ENCODE results near the gene B4GALT3. TPM values are rescaled to one million over a fixed set of nuclear protein-coding genes. Genes with fewer than 3 reads are reported as not detected.
"Not testable (repeated sequence)": the region's sequence is repeated elsewhere in the genome, so short reads cannot be mapped to it uniquely, and the experiment has no call there.

Gene B4GALT3
- total and polyA plus RNA-seq, 4 donors: 25.7 to 34.6 (median 31.1) TPM

DNA sequence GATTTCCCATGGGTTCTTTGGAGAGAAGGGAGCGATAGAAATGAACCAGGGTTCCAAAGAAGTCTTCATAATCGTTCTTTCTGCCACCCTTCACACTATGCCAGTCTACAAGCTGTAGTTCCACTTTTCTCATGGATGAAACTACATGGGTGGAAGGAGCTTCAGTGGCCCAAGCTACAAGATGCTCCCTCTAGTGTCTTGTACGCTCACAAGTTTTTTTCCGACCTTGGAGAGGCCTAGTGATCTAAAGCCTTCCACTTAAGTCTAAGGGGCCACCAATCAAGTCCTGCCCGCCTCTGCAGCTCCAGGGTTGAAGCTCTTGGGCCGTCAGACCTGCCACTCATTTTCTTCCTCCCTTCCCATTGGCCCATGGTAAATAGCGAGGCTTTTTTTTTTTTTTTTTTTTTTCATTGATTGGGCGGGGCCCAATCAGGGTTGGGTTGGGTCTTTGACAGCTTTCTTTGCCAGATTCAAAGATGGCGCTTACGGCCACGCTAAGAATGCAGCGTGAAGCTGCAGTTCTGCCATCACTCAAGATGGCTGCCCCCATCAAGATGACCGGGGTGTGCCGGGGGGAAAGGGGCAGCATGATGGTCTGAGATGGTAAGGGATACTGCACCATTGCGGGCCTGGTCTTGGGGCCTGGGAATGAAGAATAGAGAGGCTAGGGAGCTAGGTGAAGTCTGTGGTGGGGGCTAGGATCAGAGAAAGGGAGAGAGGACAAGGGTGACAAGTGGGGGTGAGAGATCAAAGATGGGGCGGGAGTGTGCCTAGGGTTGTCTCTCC is 48.4 kb upstream of the B4GALT3 start, which contains the start of gene TOMM40L:
Gene TOMM40L (plus strand): TSS at position 527 of the 786 bp plus-strand sequence. CDS start 430 bp downstream, outside the sequence.
- Histone ChIP-seq H3K27ac (ENCODE audit: low read depth in 1 of 2, low read length in 1 of 2) (peak within 1 kb of the TSS; percentile 26 to 62), H3K9ac (ENCODE audit: insufficient read depth in 1 of 2, low read length in 2 of 2) (peak within 1 kb of the TSS in 1 of 2 donors; percentile 26), H3K9me3 (ENCODE audit: control insufficient read depth in 4 of 4, insufficient read depth in 3 of 4, low read length in 3 of 4) (no peaks in the 10 kb centered on the region), H3K4me1 (ENCODE audit: control insufficient read depth in 5 of 5, insufficient read depth in 5 of 5, low read length in 5 of 5) (peaks cover 0 to 18% (median 3%) of the 10 kb centered on the region in 5 donors), H3K27me3 (ENCODE audit: control insufficient read depth in 3 of 3, insufficient read depth in 3 of 3, low read length in 2 of 3) (no peaks in the 10 kb centered on the region), H3K36me3 (ENCODE audit: control insufficient read depth in 4 of 4, insufficient read depth in 4 of 4, low read length in 4 of 4) (peaks cover 11 to 22% (median 13%) of the 10 kb centered on the region in 4 donors), H3K4me3 (peak within 1 kb of the TSS; percentile 81)
- TF ChIP-seq, protein P1, sequence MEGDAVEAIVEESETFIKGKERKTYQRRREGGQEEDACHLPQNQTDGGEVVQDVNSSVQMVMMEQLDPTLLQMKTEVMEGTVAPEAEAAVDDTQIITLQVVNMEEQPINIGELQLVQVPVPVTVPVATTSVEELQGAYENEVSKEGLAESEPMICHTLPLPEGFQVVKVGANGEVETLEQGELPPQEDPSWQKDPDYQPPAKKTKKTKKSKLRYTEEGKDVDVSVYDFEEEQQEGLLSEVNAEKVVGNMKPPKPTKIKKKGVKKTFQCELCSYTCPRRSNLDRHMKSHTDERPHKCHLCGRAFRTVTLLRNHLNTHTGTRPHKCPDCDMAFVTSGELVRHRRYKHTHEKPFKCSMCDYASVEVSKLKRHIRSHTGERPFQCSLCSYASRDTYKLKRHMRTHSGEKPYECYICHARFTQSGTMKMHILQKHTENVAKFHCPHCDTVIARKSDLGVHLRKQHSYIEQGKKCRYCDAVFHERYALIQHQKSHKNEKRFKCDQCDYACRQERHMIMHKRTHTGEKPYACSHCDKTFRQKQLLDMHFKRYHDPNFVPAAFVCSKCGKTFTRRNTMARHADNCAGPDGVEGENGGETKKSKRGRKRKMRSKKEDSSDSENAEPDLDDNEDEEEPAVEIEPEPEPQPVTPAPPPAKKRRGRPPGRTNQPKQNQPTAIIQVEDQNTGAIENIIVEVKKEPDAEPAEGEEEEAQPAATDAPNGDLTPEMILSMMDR (IDR thresholded peaks at IDR 0.05; ENCODE audit: control extremely low read depth, extremely low read depth): peak; percentile 60
- DNase-seq: peak; percentile 93 to 99 (median 99)
- peak; percentile 97 for ATAC-seq (ENCODE audit: insufficient read depth, low FRiP score)
- 5% methylated on average over 16 of the region's 16 CpGs for WGBS, 2 donors

DNA sequence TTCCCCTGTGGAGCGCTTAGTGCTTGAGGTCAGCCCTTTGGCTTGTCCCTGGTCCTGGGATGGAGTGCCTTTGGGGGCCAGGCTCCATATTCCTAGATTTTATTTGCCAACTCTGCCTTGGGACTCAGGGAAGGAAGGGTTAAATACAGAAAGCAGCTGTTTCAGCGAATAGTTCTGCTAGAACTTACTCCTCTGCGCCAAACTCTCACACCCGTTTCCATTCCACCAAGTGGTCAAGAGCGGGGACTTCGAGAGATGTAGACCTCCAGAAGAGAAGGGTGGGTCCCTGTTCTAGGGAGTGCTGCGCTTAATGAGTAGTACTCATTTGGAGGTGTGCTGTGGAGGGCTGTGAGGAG is 47.8 kb upstream of the B4GALT3 start:
- ATAC-seq (ENCODE audit: insufficient read depth, low FRiP score) (no peak), DNase-seq (no peak)
- Histone ChIP-seq H3K27me3 (ENCODE audit: control insufficient read depth in 3 of 3, insufficient read depth in 3 of 3, low read length in 2 of 3) (no peaks in the 10 kb centered on the region), H3K4me3 (no peak overlapping the region), H3K4me1 (ENCODE audit: control insufficient read depth in 5 of 5, insufficient read depth in 5 of 5, low read length in 5 of 5) (peaks cover 0 to 18% (median 3%) of the 10 kb centered on the region in 5 donors), H3K36me3 (ENCODE audit: control insufficient read depth in 4 of 4, insufficient read depth in 4 of 4, low read length in 4 of 4) (peaks cover 9 to 20% (median 13%) of the 10 kb centered on the region in 4 donors), H3K9ac (ENCODE audit: insufficient read depth in 1 of 2, low read length in 2 of 2) (no peak overlapping the region), H3K27ac (ENCODE audit: low read depth in 1 of 2, low read length in 1 of 2) (peak overlapping the region; percentile 26 to 62), H3K9me3 (ENCODE audit: control insufficient read depth in 4 of 4, insufficient read depth in 3 of 4, low read length in 3 of 4) (no peaks in the 10 kb centered on the region)
- TF ChIP-seq, protein P1 (IDR thresholded peaks at IDR 0.05; ENCODE audit: control extremely low read depth, extremely low read depth): no peak
- WGBS, 2 donors: 76 to 79% methylated on average over 7 of the region's 7 CpGs

DNA sequence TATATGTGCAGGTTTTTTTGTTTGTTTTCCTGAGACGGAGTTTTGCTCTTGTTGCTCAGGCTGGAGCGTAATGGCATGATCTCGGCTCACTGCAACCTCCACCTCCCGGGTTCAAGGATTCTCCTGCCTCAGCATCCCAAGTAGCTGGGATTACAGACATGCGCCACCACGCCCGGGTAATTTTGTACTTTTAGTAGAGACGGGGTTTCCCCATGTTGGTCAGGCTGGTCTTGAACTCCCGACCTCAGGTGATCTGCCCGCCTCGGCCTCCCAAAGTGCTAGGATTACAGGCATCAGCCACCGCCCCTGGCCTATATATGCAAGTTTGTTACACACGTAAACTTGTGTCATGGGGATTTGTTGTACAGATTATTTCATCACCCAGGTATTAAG is 47.4 kb upstream of the B4GALT3 start:
- H3K9ac ChIP-seq (ENCODE audit: insufficient read depth in 1 of 2, low read length in 2 of 2); H3K27ac ChIP-seq (ENCODE audit: low read depth in 1 of 2, low read length in 1 of 2); H3K4me3 ChIP-seq; H3K27me3 ChIP-seq (ENCODE audit: control insufficient read depth in 3 of 3, insufficient read depth in 3 of 3, low read length in 2 of 3); ATAC-seq (ENCODE audit: insufficient read depth, low FRiP score); DNase-seq; H3K9me3 ChIP-seq (ENCODE audit: control insufficient read depth in 4 of 4, insufficient read depth in 3 of 4, low read length in 3 of 4): not testable (repeated sequence)
- WGBS, 2 donors: 91 to 93% methylated on average over 13 of the region's 13 CpGs
- Histone ChIP-seq H3K4me1 (ENCODE audit: control insufficient read depth in 5 of 5, insufficient read depth in 5 of 5, low read length in 5 of 5) (peaks cover 0 to 18% (median 3%) of the 10 kb centered on the region in 5 donors), H3K36me3 (ENCODE audit: control insufficient read depth in 4 of 4, insufficient read depth in 4 of 4, low read length in 4 of 4) (peaks cover 8 to 16% (median 13%) of the 10 kb centered on the region in 4 donors)

DNA sequence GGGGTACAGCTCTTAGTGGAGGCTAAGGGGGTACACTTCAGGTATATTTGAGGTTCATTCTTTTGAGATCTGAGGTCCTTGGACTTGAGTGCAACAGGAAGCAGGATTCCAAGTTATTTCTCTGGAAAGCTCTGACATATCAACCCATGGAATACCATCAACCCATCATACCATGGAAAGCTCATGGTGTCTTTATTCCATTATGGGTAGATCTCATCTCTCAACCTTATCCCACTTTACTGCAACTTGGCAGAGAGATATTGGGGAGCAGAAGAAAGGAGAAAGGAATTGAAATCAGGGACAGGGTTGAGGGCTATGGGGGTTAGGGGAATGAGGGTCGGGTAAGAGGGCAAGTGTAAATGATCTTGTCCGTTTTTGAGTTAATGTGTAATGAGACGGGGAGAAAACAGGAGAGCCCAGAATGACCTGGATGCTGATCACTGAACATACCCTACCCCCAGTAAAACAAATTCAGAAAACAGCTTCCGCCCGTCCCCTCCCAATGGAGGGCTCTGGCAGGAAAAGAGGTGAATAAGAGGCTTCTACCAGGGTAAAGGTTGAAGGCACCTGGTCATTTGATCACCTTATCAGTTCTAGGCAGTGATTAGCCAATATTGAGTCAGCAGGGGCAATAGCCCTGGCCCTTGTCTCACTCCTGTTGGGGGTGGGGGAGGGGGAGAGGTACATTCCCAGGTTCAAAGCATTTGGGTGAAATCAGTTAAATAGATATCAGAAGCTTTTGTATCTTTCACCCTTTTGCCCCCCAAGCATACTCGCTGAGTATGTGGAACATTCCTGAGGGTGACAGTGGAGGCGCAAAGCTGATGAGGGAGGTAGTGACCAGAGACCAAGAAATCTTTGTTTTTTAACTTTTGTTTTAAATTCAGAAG is 46.7 kb upstream of the B4GALT3 start:
- DNase-seq (no peak), ATAC-seq (ENCODE audit: insufficient read depth, low FRiP score) (no peak)
- Histone ChIP-seq H3K4me1 (ENCODE audit: control insufficient read depth in 5 of 5, insufficient read depth in 5 of 5, low read length in 5 of 5) (peaks cover 0 to 18% (median 3%) of the 10 kb centered on the region in 5 donors), H3K27ac (ENCODE audit: low read depth in 1 of 2, low read length in 1 of 2) (no peak overlapping the region), H3K27me3 (ENCODE audit: control insufficient read depth in 3 of 3, insufficient read depth in 3 of 3, low read length in 2 of 3) (no peaks in the 10 kb centered on the region), H3K9ac (ENCODE audit: insufficient read depth in 1 of 2, low read length in 2 of 2) (no peak overlapping the region), H3K9me3 (ENCODE audit: control insufficient read depth in 4 of 4, insufficient read depth in 3 of 4, low read length in 3 of 4) (no peaks in the 10 kb centered on the region), H3K36me3 (ENCODE audit: control insufficient read depth in 4 of 4, insufficient read depth in 4 of 4, low read length in 4 of 4) (peaks cover 8 to 11% (median 9%) of the 10 kb centered on the region in 4 donors), H3K4me3 (no peak overlapping the region)
- 89 to 93% methylated on average over 7 of the region's 7 CpGs for WGBS, 2 donors
- TF ChIP-seq, protein P1 (IDR thresholded peaks at IDR 0.05; ENCODE audit: control extremely low read depth, extremely low read depth): no peak

All from lung (tissue), 12 donors.